ENCODE measurements around the gene CFAP46.

The CFAP46 gene

DNA sequence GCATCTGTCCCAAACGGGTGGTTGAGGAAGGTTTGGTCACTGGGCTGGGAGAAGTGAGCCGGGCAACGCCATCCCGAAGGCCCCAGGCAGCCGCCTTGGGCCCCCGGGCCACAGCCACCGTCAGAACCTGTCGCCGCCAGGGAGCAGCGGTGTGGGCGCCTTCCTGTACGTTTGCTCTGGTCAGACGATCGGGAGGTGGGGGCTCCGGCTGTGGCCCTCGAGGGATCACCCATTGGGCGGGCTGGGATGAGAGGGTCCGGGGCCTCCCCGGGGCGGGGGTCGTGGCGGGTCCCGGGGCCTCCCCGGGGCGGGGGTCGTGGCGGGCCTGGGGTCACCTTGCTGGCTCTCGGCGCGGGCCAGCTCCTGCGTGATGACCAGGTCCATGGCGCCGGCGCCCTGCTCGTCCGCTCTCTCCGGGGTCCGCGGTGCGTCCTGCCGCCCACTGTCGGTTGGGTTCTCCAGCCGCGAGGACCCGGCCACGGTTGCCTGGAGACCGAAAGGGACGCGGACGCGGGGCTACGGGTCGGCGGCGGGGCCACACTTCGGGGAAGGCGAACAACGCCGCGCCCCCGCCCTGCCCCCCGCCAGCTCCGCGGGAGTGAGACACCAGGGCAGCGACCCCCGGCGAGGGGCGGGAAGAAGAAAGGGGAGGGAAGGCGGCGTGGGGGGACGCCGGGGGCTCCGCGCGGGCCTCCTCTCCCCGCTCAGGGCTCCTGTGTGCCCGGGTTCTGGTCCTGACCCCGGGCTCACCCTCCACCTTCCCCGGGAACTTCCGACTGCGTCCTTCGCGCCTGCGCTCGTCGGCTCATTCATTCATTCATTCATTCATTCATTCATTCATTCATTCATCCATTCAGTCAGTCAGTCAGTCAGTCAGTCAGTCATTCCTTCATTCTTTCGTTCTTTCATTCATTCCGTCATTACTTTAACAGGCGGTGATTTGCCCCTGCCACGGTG lies at the start of gene CFAP46:
Gene CFAP46 (minus strand): TSS at position 470 of the 957 bp plus-strand sequence. CDS start 86 bp downstream, at position 384.
- DNase-seq (ENCODE audit: low read depth, low spot score) = no peak

DNA sequence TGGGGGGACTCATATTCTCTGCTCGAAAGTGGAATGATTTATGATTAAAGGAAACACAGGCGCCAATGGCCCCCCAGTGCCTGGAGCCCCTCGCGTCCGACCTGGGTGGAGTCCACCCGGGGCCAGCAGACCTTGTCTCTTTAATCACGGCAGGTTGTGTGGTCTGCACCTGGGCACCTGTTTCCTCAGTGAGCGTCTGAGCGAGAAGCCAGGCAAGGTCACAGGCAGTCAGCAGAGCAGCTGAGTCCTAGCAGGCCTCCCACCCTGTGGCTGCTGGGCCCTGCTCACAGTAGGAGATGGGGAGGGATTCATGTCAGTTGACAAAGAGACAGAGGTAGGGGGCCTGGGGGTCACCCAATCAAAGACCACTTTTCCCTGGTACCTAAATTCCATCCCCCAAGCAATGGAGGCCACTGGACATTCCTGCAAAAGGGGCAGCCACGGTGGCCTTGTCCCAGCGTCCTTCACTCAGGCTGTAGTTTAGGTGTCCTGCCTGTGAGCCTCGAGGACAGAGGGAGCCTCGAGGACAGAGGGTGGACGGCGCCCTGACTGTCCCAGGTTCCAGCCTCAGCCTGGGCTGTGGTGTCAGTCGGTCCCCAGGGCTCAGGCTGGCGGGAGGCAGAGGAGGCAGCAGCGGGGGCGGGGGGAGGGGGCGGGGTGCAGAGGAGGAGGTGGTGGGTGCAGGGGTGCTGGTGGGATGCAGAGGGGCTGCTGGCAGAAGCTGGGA lies 49.5 kb upstream of the CFAP46 start:
- no peak for DNase-seq (ENCODE audit: low read depth, low spot score)

DNA sequence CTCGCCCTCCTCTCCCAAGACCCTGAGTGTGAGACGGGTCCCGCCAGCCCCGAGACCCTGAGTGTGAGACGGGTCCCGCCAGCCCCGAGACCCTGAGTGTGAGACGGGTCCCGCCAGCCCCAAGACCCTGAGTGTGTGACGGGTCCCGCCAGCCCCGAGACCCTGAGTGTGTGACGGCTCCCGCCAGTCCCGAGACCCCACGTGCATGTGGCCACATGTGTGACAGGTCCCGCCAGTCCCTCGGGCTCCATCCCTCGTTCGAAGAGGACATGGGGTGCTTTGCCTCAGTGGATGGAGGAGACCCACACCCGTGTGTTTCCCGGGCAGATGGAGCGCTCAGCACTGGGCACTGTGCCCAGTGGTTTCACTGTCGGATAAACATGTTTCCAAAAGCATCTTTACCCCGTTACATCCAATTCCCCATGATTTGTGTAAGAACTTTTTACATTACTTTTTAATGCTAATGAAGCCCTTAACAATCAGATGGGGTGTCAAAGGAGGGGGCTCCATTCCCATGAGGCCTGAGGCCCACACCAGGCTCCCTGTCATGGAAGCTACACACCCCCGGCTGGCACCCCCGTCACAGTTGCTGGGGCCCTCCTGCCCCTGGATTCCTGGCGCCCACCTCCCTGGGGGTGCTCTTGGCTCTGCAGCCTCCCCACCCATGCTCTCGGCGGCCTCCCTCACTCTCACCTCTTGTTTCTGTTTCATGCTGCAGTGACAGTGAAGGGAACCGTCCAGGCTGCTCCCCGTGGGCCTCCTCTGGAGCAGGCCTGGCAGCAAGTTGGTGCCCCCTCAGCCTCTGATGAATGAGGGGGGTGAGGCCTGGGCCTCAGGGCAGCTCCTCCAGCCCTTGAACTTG lies 48.5 kb upstream of the CFAP46 start:
- DNase-seq (ENCODE audit: low read depth, low spot score) = no peak

DNA sequence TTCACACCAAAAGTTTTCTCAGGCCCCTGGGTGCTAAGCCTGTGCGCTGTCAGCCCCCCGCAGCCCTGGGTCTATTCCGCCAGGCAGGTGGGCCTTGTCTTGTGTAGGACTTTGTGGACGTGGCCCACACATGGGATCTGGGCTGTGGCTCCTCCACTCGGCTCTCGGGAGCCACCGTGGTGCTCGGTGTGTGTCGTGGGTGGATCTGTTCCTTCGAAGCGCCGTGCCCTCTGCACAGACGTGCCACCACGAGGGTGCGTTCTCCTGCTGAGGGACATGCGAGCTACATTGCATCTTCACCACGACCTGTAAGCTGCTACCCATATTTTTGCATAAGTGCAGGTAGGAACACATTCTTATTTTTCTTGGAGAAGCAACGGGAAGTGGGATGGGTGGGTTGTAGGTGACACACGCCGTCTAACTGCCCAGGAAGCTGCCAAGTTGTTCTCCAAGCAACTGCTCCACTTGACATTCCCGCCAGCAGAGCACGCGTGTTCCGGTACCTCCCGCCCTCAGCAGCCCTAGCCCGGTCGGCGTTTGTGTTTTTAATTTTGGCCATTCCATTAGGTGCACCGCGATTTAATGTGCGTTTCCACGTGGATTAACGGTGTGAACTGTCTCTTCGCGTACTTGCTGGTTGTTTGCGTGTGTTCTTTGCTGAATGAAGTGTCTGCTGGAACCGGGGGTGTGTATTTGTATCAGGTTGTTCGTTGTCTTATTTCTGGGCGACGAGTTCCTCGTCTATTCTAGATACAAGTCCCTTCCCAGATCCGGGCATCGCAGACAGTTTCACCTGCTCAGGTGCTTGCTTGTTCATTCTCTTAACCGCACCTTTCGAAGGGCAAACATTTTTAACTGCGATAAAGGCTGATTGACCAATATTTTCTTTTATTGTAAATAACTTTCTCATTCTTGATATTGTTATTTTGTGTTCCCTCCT lies 47.4 kb upstream of the CFAP46 start:
- DNase-seq (ENCODE audit: low read depth, low spot score) = no peak

DNA sequence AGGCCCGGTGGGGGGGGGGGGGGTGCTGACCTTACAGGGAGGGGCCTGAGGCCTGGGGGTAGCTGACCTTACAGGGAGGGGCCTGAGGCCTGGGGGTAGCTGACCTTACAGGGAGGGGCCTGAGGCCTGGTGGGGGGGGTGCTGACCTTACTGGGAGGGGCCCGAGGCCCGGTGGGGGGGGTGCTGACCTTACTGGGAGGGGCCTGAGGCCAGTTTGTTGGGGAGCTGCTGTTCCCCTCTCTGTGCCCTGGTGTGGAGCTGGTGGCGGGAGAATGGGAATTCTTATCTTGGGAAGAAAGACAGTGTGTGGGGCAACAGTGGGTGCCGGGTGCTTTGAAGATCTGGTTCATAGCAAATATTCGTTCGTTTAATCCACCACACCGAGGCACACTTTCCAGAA lies 46.6 kb upstream of the CFAP46 start:
- DNase-seq (ENCODE audit: low read depth, low spot score) = no peak

DNA sequence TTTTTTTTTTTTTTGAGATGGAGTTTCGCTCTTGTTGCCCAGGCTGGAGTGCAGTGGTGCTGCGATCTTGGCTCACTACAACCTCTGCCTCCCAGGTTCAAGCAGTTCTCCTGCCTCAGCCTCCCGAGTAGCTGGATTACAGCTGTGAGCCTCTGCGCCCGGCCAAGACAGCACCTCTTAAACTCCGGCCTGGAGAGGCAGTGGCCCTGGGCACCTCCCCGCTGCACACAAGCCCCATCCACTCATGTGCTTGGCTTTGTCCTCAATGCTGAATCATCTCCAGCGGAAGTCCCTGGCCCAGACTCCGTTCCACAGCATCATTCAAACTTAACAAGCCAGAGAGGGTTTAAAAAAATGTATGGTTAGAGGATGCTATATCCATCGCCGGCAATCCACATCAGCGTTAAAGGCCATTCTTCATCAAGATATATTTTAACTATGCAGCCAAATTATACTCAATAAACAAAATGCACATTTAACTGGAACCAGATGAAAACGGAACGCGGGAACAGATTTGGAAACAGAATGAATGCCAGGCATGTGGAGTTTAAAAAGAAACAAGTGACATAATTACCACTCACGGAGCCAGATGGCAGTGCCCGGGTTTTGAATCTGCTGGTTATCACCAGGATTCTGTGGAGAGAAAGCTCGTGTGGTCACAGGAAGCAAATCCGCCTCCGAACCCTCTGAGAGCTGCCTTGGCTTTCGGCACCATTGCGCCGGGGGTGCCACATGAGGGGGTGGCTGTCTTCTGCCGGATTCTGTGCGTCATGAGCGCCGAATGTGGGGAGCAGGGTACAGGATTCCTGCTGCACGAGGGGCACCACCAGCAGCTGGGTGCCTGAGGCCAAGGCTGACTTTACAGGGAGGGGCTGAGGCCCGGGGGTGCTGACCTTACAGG lies 45.6 kb upstream of the CFAP46 start:
- DNase-seq (ENCODE audit: low read depth, low spot score) = no peak

DNA sequence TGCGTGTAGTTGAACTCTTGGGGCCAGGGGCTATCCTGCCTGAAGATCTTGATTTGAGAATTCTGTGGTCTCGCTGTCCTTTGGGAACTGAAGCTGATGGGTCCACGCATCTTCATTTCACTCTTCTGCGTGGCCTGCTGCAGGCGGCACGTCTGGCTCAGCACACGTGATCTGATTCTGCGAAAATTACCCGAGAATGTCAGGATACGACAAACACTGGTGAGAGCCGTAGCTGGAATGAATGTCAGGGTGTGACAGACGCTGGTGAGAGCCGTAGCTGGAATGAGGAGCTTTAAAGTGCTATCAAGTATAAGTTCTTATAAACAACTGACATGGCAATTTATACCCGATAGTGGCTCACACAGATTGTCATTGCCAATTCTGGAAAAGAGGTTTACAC lies 44.6 kb upstream of the CFAP46 start:
- no peak for DNase-seq (ENCODE audit: low read depth, low spot score)

DNA sequence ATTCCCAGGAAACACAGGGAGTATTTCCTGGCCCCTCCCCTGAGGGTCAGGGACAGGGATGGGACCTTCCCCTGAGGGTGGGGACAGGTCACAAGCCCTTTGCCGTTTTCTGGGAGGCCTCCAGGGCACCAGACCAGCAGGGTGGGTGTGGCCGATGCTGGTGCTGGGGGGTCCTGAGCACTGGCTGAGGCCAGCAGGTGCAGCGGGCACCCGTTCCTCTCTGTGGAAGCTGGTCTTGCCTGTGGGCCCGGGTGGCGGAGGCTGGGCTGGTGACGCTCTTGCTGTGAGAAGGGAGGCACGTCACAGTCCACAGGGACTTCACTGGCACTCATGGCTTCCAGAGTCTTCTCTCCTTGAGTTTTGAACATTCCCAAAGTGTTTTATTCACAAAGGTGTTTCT lies 44.2 kb upstream of the CFAP46 start:
- no peak for DNase-seq (ENCODE audit: low read depth, low spot score)

DNA sequence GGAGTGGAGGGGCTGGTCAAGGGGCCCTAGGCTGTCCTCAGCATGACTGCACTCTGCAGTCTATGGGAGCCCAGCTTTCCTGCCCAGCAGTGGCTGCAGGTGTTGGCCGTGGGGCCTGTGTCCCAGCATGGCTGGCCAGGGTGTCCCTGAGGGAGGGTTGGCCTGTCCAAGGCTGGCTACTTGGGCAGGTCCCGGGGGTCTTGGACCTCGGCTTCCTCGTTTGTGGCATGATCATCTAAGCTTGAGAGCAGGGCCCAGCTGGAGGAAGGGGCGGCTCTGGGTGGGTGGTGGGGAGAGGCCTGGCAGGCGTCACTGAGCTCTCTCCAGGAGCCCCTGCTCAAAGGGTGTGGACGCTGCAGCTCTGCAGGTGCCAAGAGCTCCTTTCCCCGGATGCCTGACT lies 43.7 kb upstream of the CFAP46 start:
- DNase-seq (ENCODE audit: low read depth, low spot score) = no peak

DNA sequence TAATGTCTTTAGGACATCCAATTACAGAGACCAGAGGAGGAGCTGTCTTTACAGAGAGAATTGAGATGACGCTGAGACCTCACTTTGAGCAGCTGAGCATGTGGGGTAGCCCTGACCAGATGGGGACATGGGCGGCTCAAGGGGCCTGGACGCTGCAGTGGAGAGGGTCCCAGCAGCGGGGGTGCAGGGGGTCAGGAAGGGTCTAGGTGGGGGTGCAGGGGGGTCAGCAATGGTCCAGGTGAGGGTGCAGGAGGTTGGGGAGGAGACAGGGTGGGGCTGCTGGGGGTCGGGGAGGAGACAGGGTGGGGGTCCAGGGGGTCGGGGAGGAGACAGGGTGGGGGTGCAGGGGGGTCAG lies 43.2 kb upstream of the CFAP46 start:
- no peak for DNase-seq (ENCODE audit: low read depth, low spot score)

DNA sequence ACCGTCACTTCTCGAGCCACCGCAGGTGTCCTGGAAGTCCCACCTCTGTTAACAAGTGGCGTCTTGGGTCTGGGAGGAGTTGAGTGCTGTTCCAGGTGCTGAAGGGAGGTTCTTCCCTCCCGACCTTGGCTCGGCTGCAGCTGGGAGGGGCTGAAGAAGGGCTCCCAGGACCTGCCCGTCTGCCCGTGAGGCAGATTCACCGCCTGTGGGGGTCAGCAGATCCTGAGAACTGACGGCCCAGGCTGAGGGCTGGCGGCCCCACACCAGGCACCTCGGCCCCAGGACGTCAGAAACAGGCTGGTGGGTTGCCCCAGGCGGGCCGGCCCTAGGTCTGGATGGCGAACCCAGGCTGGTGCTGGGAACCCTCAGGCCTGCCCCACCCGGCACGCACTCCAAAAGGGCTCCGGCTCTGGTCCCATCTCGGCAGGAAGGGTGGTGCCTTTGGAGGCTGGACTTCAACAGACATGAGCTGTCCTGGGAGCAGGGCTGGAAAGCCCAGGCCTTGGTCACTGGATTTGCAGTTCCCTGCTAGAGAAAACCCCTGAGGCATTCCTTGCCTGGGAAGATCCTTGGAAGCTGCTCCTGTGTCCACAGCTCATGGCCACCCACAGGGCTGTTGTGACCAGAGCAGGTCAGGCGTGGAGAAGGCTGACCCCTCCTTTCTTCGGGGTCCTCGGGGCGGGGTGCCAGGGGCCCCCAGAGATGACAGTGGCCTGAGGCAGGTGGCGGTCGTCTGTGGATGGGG lies 42.6 kb upstream of the CFAP46 start:
- DNase-seq (ENCODE audit: low read depth, low spot score) = no peak

DNA sequence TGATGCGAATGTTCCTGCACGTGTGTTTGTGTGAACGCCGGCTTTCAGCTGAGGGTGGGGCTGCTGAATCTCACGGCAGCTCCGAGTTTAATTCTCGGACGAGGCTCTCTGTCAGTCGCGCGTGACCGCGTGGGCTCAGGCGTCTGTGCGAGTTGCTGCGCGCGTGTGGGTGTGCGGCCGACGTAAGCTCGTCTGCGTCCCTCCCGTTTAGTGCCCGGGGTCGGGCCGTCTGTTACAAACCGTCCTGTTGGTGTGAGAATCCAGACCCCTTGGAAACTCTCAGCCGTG lies 41.6 kb upstream of the CFAP46 start:
- no peak for DNase-seq (ENCODE audit: low read depth, low spot score)

DNA sequence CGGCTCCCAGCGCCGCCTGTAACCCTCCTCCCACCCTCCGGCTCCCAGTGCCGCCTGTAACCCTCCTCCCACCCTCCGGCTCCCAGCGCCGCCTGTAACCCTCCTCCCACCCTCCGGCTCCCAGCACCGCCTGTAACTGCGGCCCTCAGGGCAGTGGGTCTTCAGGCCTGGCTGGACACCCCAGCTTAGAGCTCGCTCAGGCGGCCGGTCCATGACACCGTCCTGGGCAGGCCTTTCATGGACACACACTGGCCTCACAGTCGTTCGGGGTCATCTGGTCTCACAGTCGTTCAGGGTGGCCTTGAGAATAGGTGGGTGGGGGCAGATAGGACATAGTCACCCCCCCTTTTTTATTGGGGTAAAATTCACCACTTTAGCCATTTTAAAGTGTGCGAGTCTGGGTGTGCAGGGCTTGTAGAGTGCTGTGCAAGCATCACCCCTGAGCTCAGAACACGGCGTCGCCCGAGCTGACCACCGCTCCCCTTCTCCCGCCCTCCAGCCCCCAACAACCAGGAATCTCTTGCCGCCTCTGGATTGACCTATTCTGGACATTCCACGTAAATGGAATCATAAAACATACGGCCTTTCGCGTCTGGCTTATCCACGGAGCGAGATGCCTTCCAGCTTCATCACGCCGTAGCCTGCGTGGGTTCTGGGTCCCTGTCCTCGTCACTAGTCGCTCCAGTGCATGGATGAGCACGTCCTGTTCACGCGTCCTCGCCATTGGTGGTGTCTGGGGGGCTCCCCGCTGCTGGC lies 41.1 kb upstream of the CFAP46 start:
- DNase-seq (ENCODE audit: low read depth, low spot score) = no peak

DNA sequence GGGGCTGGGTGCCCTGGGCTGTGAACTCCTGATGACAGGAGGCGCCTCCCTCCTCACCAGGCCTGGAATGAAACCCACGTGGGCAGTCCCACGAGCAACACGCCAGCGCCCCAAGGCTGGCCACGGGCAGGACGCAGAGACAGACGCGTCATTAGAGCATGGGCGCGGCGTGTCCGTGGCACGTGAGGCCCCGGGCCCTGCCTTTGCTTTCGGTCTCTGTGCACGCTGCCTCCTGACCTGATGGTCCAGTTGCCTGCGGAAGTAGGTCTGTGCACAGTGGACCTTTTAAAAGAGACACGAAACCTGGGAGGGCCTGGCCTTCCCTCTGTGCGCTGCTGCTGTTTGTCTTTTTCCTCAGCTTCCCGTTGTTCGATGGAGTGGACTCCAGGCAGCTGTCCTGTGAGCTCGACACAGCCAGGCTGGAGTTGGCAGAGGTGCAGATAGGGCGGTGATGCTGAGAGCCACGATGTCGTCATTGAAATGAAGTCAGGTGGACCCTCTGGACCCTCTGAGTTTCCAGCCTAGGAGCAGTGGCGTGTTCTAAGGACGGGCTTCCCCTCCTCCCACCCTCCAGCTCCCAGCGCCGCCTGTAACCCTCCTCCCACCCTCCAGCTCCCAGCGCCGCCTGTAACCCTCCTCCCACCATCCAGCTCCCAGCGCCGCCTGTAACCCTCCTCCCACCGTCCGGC lies 40.1 kb upstream of the CFAP46 start:
- no peak for DNase-seq (ENCODE audit: low read depth, low spot score)

DNA sequence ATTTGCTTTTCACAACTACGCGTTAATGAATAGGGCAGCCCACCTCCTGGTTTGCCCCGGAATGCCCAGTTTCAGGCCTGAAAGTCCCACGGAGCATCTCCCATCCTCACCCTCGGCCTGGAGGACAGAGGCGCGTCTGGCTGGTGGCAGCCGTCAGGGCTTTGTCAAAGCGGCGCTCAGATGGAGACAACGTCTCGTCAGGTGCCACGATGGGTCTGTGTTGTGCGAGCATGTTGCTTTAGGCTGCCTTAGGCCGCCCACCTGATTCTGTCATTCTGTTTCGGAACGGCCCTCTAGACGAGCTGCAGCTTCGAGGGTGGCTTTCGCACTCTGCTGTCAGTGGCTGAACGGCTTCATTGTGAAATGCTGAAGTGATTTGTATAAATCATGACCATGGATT lies 39.4 kb upstream of the CFAP46 start:
- no peak for DNase-seq (ENCODE audit: low read depth, low spot score)

DNA sequence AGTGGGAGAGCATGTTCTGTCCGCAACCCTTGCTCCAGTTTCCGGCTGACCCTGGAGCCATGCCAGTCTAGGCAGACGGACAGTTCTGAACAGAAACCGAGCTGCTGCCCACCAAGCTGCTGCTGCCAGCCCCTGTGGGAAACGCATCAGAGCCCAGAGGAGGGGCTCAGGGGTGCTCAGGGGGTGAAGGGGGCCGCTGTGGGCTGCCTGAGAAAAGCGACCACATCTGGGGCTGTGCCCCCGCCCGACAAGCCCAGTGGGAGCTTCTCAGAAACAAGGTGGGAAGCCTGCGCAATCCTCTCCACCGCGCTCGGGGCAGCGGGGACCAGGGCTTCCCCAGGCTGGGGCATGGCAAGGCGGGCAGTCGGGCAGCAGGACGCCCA lies 38.8 kb upstream of the CFAP46 start:
- DNase-seq (ENCODE audit: low read depth, low spot score) = no peak

DNA sequence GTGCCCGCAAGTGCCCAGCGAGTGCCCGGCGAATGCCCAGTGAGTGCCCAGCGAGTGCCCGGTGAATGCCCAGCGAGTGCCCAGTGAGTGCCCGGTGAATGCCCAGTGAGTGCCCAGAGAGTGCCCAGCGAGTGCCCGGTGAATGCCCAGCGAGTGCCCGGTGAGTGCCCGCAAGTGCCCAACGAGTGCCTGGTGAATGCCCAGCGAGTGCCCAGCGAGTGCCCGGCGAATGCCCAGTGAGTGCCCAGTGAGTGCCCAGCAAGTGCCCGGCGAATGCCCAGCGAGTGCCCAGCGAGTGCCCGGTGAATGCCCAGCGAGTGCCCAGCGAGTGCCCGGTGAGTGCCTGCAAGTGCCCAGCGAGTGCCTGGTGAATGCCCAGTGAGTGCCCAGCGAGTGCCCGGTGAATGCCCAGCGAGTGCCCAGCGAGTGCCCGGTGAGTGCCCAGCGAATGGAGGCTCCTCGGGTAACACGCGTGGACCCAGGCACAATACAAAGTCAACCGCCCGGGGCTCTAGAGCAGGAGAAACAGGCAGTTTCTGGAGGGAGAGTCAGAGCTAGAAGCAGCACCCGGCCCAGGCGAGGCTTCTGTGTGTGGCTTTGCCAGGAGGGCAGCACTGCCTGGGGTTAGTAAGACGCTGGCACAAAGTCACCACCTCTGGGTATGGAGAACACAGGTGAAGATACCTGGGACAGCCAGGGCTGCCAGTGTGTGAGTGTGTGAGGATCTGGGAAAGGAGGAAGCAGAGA lies 38.2 kb upstream of the CFAP46 start:
- DNase-seq (ENCODE audit: low read depth, low spot score) = no peak

Measured in brain pericyte (primary cell).